ENCODE data around the gene IP6K3. TPM values are rescaled to one million over a fixed set of nuclear protein-coding genes. Genes with fewer than 3 reads are reported as not detected.

The IP6K3 gene
- total RNA-seq, 1 donor from 2014 or later = not detected

DNA sequence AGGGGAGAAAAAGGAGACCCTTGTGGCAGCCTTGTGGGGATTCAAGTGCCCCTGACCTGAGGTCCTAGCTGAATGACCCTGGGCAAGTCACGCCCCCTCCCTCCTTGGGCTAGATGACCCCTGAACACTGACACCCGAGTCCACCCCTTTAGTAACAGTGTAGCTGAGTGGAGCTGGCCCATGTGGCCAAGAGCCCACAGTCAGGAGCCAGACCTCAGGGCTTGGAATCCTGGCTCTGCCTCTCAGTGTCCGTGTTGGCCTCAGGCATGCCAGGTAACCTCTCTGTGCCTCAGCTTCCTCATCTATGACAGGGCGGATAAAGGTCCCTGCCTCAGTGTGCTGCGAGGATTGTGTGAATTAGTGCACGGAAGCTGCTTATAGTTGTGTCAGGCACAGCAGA is 14.3 kb downstream of the IP6K3 start:
- DNase-seq (no peak), ATAC-seq (ENCODE audit: low read depth) (no peak)
- Mint-ChIP-seq H3K27me3 (peaks cover 3% of the 10 kb centered on the region), H3K27ac (no peak overlapping the region), H3K4me1 (peaks cover 4% of the 10 kb centered on the region), H3K36me3 (ENCODE audit: low read depth) (no peaks in the 10 kb centered on the region), H3K9me3 (no peaks in the 10 kb centered on the region), H3K4me3 (no peak overlapping the region)
- ChIA-PET CTCF (interaction anchor here (0.5 kb wide), 1 partner anchor 706 kb away, joined by 3 read pairs; no protein-coding TSS in a partner anchor), POLR2A (no interaction called here)
- intact Hi-C loops (cut with micrococcal nuclease) = no loop called here
- TF ChIP-seq, protein P1, sequence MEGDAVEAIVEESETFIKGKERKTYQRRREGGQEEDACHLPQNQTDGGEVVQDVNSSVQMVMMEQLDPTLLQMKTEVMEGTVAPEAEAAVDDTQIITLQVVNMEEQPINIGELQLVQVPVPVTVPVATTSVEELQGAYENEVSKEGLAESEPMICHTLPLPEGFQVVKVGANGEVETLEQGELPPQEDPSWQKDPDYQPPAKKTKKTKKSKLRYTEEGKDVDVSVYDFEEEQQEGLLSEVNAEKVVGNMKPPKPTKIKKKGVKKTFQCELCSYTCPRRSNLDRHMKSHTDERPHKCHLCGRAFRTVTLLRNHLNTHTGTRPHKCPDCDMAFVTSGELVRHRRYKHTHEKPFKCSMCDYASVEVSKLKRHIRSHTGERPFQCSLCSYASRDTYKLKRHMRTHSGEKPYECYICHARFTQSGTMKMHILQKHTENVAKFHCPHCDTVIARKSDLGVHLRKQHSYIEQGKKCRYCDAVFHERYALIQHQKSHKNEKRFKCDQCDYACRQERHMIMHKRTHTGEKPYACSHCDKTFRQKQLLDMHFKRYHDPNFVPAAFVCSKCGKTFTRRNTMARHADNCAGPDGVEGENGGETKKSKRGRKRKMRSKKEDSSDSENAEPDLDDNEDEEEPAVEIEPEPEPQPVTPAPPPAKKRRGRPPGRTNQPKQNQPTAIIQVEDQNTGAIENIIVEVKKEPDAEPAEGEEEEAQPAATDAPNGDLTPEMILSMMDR (IDR thresholded peaks at IDR 0.05) = no peak

DNA sequence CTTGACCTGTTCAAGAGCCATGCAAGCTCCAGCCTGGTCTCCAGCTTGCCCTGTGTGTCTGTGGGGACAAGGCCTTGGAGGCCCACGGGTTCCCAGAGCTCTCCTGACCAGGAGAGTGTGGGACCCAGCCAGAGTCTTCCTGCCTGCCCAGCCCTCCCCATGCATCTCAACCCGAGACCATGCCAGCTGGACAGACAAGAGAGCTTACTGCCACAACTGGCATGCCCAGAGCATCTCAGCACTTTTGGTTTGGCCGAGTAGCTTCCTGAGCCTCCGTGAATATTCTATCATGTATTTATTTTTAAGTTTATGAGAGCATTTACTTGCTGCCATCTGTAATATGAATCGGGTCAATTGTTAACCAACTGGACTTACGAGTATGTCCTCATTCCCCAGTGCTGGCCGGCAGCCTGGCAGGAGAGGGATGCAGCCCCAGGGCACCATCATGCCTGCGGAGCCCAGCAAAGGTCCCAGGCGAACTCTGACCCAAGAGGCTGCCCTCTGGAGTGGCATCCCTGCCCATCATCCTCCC is 14.9 kb downstream of the IP6K3 start:
- Mint-ChIP-seq H3K9me3 (no peaks in the 10 kb centered on the region), H3K27me3 (peaks cover 3% of the 10 kb centered on the region), H3K36me3 (ENCODE audit: low read depth) (no peaks in the 10 kb centered on the region), H3K4me1 (peaks cover 6% of the 10 kb centered on the region), H3K27ac (no peak overlapping the region), H3K4me3 (no peak overlapping the region)
- ChIA-PET POLR2A (no interaction called here), CTCF (interaction anchor here (0.5 kb wide), 1 partner anchor 707 kb away, joined by 3 read pairs; no protein-coding TSS in a partner anchor)
- TF ChIP-seq, protein P1 (IDR thresholded peaks at IDR 0.05) = no peak
- no peak for DNase-seq
- ATAC-seq (ENCODE audit: low read depth) = no peak
- intact Hi-C loops (cut with micrococcal nuclease) = no loop called here

- no peak for DNase-seq
- peaks cover 5% of the 10 kb centered on the region for H3K27me3 Mint-ChIP-seq
- ChIA-PET POLR2A (no interaction called here), CTCF (no interaction called here)
- TF ChIP-seq, protein P1 (IDR thresholded peaks at IDR 0.05) = no peak
- ATAC-seq (ENCODE audit: low read depth) = no peak
- H3K36me3 Mint-ChIP-seq (ENCODE audit: low read depth) = no peaks in the 10 kb centered on the region
- no peaks in the 10 kb centered on the region for H3K9me3 Mint-ChIP-seq
- no peak overlapping the region for H3K27ac Mint-ChIP-seq
- intact Hi-C loops (cut with micrococcal nuclease) = no loop called here
- H3K4me1 Mint-ChIP-seq = peaks cover 9% of the 10 kb centered on the region
- H3K4me3 Mint-ChIP-seq = no peak overlapping the region
These were observed 15.7 kb downstream of the IP6K3 start for GRCh38 chr6:33731035-33731434.

DNA sequence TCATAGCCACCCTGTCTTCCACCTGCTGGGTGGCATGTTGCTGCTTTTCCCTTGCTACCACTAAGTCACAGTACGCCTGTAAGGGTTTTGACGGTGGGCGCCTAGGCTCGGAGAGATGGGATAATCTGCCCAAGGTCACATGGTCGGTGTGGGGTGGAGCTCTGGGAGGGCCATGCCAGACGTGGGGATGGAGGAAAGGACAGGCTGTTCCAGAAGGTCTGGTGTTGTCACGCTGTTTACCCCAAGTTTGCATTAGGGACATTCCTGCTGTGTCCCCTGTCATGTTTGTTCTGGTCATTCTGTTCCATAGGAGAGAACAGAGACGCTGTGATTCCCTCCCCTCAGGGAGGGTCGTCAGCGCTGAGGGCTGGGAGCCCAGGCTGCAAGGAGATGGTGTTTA is 16.1 kb downstream of the IP6K3 start:
- peaks cover 9% of the 10 kb centered on the region for H3K4me1 Mint-ChIP-seq
- ATAC-seq (ENCODE audit: low read depth) (no peak), DNase-seq (no peak)
- no peaks in the 10 kb centered on the region for H3K9me3 Mint-ChIP-seq
- ChIA-PET CTCF (no interaction called here), POLR2A (no interaction called here)
- H3K27ac Mint-ChIP-seq = no peak overlapping the region
- intact Hi-C loops (cut with micrococcal nuclease) = no loop called here
- H3K27me3 Mint-ChIP-seq = peaks cover 5% of the 10 kb centered on the region
- TF ChIP-seq, protein P1 (IDR thresholded peaks at IDR 0.05) = no peak
- no peak overlapping the region for H3K4me3 Mint-ChIP-seq
- H3K36me3 Mint-ChIP-seq (ENCODE audit: low read depth) = no peaks in the 10 kb centered on the region

- H3K4me3 Mint-ChIP-seq = no peak overlapping the region
- no peaks in the 10 kb centered on the region for H3K36me3 Mint-ChIP-seq (ENCODE audit: low read depth)
- peaks cover 11% of the 10 kb centered on the region for H3K4me1 Mint-ChIP-seq
- CTCF ChIA-PET = no interaction called here
- peaks cover 15% of the 10 kb centered on the region for H3K27me3 Mint-ChIP-seq
- no peak overlapping the region for H3K27ac Mint-ChIP-seq
- DNase-seq (no peak), ATAC-seq (ENCODE audit: low read depth) (no peak)
- no peaks in the 10 kb centered on the region for H3K9me3 Mint-ChIP-seq
- intact Hi-C loops (cut with micrococcal nuclease) = no loop called here
- TF ChIP-seq, protein P1 (IDR thresholded peaks at IDR 0.05) = no peak
- POLR2A ChIA-PET = no interaction called here
These were observed 17.6 kb downstream of the IP6K3 start for GRCh38 chr6:33729059-33729458.
